Measurements from ENCODE around the gene RBBP8.

GRCh38 chr18:23012249-23012648 lies 79.1 kb downstream of the RBBP8 start:
- no peak for TF ChIP-seq EZH2 (IDR thresholded peaks at IDR 0.05; ENCODE audit: borderline replicate concordance)
- TF ChIP-seq CTCF (IDR thresholded peaks at IDR 0.05; ENCODE audit: poor library complexity), result no peak
- TF ChIP-seq EZH2phosphoT487 (IDR thresholded peaks at IDR 0.05; ENCODE audit: low read depth, severe bottlenecking, unreplicated experiment), result no peak

Data from hepatocyte (in vitro differentiated cells).